CD8-positive, alpha-beta memory T cell (primary cell): ENCODE measurements around the gene ZCCHC2. TPM values are rescaled to one million over a fixed set of nuclear protein-coding genes. Genes with fewer than 3 reads are reported as not detected.
A peak's percentile ranks its signal among the peaks of the same experiment; 100 is the strongest.

Experiments
- CTCF ChIA-PET: fragments of 350-600 bp; sonication (Branson Sonifier 250); formaldehyde crosslinking; loops from one replicate; lab custom pipeline; 2021; ENCODE audit warnings: antibody characterized with exemption; lab: Charles Lee
- POLR2A ChIA-PET: fragments of 350-600 bp; sonication (Branson Sonifier 250); formaldehyde crosslinking; loops from one replicate; lab custom pipeline; 2021; ENCODE audit warnings: antibody characterized with exemption; lab: Charles Lee
- DNase-seq, 5 donors: peaks; one replicate each; pipeline versions ENCODE4 v3.0.0 to v3.0.0-alpha.2; 2020 to 2022; ENCODE audit warnings: mixed read lengths in 1 of 5
- H3K27ac ChIP-seq: one replicate; pipeline ENCODE4 v1.7.0; 2013; ENCODE audit warnings: low read depth, mild to moderate bottlenecking, low read length, moderate library complexity
- H3K27me3 ChIP-seq: 2 replicates; pipeline ENCODE4 v1.7.0; 2013; ENCODE audit warnings: low read length, mild to moderate bottlenecking; ENCODE audit not compliant: insufficient read depth, poor library complexity, severe bottlenecking
- H3K36me3 ChIP-seq: 2 replicates; pipeline ENCODE4 v1.7.0; 2013; ENCODE audit warnings: mild to moderate bottlenecking, low read length, moderate library complexity; ENCODE audit not compliant: insufficient read depth
- H3K4me1 ChIP-seq: 2 replicates; pipeline ENCODE4 v1.7.0; 2013; ENCODE audit warnings: mild to moderate bottlenecking, low read length, moderate library complexity; ENCODE audit not compliant: insufficient read depth
- H3K4me3 ChIP-seq: 2 replicates; pipeline ENCODE4 v1.7.0; 2013; ENCODE audit warnings: mild to moderate bottlenecking, low read length
- H3K9me3 ChIP-seq: 2 replicates; pipeline ENCODE4 v1.7.0; 2013; ENCODE audit warnings: mild to moderate bottlenecking, low read length
- H3K27ac Mint-ChIP-seq, 8 donors: one replicate each; pipeline ENCODE4 v1.8.0; 2020 to 2021; ENCODE audit warnings: mixed read lengths in 8 of 8, mild to moderate bottlenecking in 6 of 8, inconsistent platforms in 3 of 8, moderate library complexity in 3 of 8
- H3K27me3 Mint-ChIP-seq, 2 donors: one replicate each; pipeline ENCODE4 v1.8.0; 2020 to 2021; ENCODE audit warnings: mixed read lengths in 2 of 2, mild to moderate bottlenecking in 1 of 2, moderate library complexity in 1 of 2
- H3K36me3 Mint-ChIP-seq, 3 donors: one replicate each; pipeline ENCODE4 v1.8.0; 2020 to 2021; ENCODE audit warnings: mixed read lengths in 3 of 3, inconsistent platforms in 1 of 3, mild to moderate bottlenecking in 1 of 3
- H3K4me1 Mint-ChIP-seq, 3 donors: one replicate each; pipeline ENCODE4 v1.8.0; 2020 to 2021; ENCODE audit warnings: mixed read lengths in 3 of 3, inconsistent platforms in 1 of 3, mild to moderate bottlenecking in 1 of 3
- H3K4me3 Mint-ChIP-seq, 7 donors: one replicate each; pipeline ENCODE4 v1.8.0; 2020 to 2021; ENCODE audit warnings: mixed read lengths in 7 of 7, mild to moderate bottlenecking in 6 of 7, moderate library complexity in 4 of 7, inconsistent platforms in 2 of 7
- H3K9me3 Mint-ChIP-seq, 5 donors: one replicate each; pipeline ENCODE4 v1.8.0; 2020 to 2022; ENCODE audit warnings: mixed read lengths in 5 of 5, mild to moderate bottlenecking in 3 of 5, moderate library complexity in 2 of 5, inconsistent platforms in 1 of 5
- polyA plus RNA-seq: library from polyadenylated mRNA; unstranded; fragments of 300-500 nt; fragmentation: Illumina TruSeq; gene quantifications from one replicate; pipeline ENCODE4 v1.2.3, GENCODE V29; 2021
- total RNA-seq, 2 experiments: library from RNA; stranded (reverse); gene quantifications; one replicate each; pipeline ENCODE4 v1.2.3, GENCODE V29; 2021

Gene ZCCHC2
- total and polyA plus RNA-seq, 3 experiments from 2014 or later: 2.9 to 37.9 (median 36.4) TPM

GRCh38 chr18:62585274-62586150 is 62.7 kb downstream of the ZCCHC2 start:
- Mint-ChIP-seq H3K9me3 (no peaks in the 10 kb centered on the region), H3K27ac (peak overlapping the region in 6 of 8 donors; percentile 32 to 82 (median 57)), H3K4me3 (peak overlapping the region; percentile 38 to 86 (median 63)), H3K4me1 (peaks cover 34 to 42% (median 34%) of the 10 kb centered on the region in 3 donors), H3K36me3 (peaks cover 4 to 8% (median 6%) of the 10 kb centered on the region in 3 donors), H3K27me3 (no peaks in the 10 kb centered on the region)
- ChIA-PET CTCF (interaction anchor here (0.7 to 3.4 kb wide), 11 partner anchors 8 to 397 kb away, joined by 3 to 16 read pairs (median 4); partner anchors contain the start of gene ZCCHC2), POLR2A (no interaction called here)
- no peak overlapping the region for H3K27ac ChIP-seq
- H3K4me1 ChIP-seq: peaks cover 25% of the 10 kb centered on the region
- no peaks in the 10 kb centered on the region for H3K36me3 ChIP-seq
- H3K27me3 ChIP-seq: no peaks in the 10 kb centered on the region
- H3K9me3 ChIP-seq: no peaks in the 10 kb centered on the region
- no peak for DNase-seq
- H3K4me3 ChIP-seq: no peak overlapping the region

GRCh38 chr18:62586151-62586774 is 63.4 kb downstream of the ZCCHC2 start:
- DNase-seq: peak; percentile 14 to 61 (median 27)
- no peaks in the 10 kb centered on the region for H3K27me3 Mint-ChIP-seq
- no peaks in the 10 kb centered on the region for H3K9me3 Mint-ChIP-seq
- ChIA-PET CTCF (interaction anchor here (0.7 to 3.3 kb wide), 11 partner anchors 8 to 853 kb away, joined by 3 to 13 read pairs (median 4); partner anchors contain the start of gene ZCCHC2), POLR2A (no interaction called here)
- H3K27me3 ChIP-seq: no peaks in the 10 kb centered on the region
- no peaks in the 10 kb centered on the region for H3K9me3 ChIP-seq
- H3K4me1 Mint-ChIP-seq: peaks cover 34 to 42% (median 34%) of the 10 kb centered on the region in 3 donors
- peak overlapping the region in 6 of 7 donors; percentile 38 to 86 (median 64) for H3K4me3 Mint-ChIP-seq
- no peak overlapping the region for H3K4me3 ChIP-seq
- H3K36me3 ChIP-seq: no peaks in the 10 kb centered on the region
- H3K27ac Mint-ChIP-seq: peak overlapping the region in 3 of 8 donors; percentile 15 to 77 (median 55)
- peaks cover 4 to 8% (median 6%) of the 10 kb centered on the region in 3 donors for H3K36me3 Mint-ChIP-seq
- no peak overlapping the region for H3K27ac ChIP-seq
- peaks cover 25% of the 10 kb centered on the region for H3K4me1 ChIP-seq

- H3K4me1 ChIP-seq: peaks cover 25% of the 10 kb centered on the region
- H3K27me3 Mint-ChIP-seq: no peaks in the 10 kb centered on the region
- no peaks in the 10 kb centered on the region for H3K9me3 Mint-ChIP-seq
- H3K4me3 Mint-ChIP-seq: no peak overlapping the region
- H3K36me3 ChIP-seq: no peaks in the 10 kb centered on the region
- peaks cover 33 to 42% (median 34%) of the 10 kb centered on the region in 3 donors for H3K4me1 Mint-ChIP-seq
- H3K27ac ChIP-seq: no peak overlapping the region
- peaks cover 2 to 7% (median 4%) of the 10 kb centered on the region in 3 donors for H3K36me3 Mint-ChIP-seq
- peak overlapping the region in 2 of 8 donors; percentile 16 to 70 for H3K27ac Mint-ChIP-seq
- DNase-seq: no peak
- no peaks in the 10 kb centered on the region for H3K27me3 ChIP-seq
- no peaks in the 10 kb centered on the region for H3K9me3 ChIP-seq
- ChIA-PET POLR2A (no interaction called here), CTCF (interaction anchor here (0.7 to 3.3 kb wide), 10 partner anchors 10 to 852 kb away, joined by 3 to 13 read pairs (median 4); partner anchors contain the start of gene ZCCHC2)
- no peak overlapping the region for H3K4me3 ChIP-seq
These were observed 64.1 kb downstream of the ZCCHC2 start for GRCh38 chr18:62586781-62587487.

- DNase-seq: no peak
- H3K36me3 ChIP-seq: no peaks in the 10 kb centered on the region
- Mint-ChIP-seq H3K36me3 (peaks cover 0 to 7% (median 1%) of the 10 kb centered on the region in 3 donors), H3K27me3 (peaks cover 0 to 4% of the 10 kb centered on the region in 2 donors), H3K4me1 (peaks cover 32 to 40% (median 34%) of the 10 kb centered on the region in 3 donors), H3K4me3 (no peak overlapping the region), H3K9me3 (peaks cover 0 to 5% (median 0%) of the 10 kb centered on the region in 5 donors), H3K27ac (no peak overlapping the region)
- H3K9me3 ChIP-seq: no peaks in the 10 kb centered on the region
- no peaks in the 10 kb centered on the region for H3K27me3 ChIP-seq
- CTCF ChIA-PET: interaction anchor here (1.4 to 3.3 kb wide), 4 partner anchors 11 to 267 kb away, joined by 3 to 13 read pairs (median 8); no protein-coding TSS in a partner anchor
- H3K27ac ChIP-seq: no peak overlapping the region
- no peak overlapping the region for H3K4me3 ChIP-seq
- POLR2A ChIA-PET: no interaction called here
- H3K4me1 ChIP-seq: peaks cover 25% of the 10 kb centered on the region
These were observed 64.9 kb downstream of the ZCCHC2 start for GRCh38 chr18:62587689-62588088.

GRCh38 chr18:62588217-62588616 is 65.4 kb downstream of the ZCCHC2 start:
- Histone ChIP-seq H3K4me3 (no peak overlapping the region), H3K27ac (no peak overlapping the region), H3K4me1 (peaks cover 25% of the 10 kb centered on the region), H3K9me3 (no peaks in the 10 kb centered on the region), H3K27me3 (no peaks in the 10 kb centered on the region), H3K36me3 (no peaks in the 10 kb centered on the region)
- Mint-ChIP-seq H3K4me1 (peaks cover 28 to 35% (median 33%) of the 10 kb centered on the region in 3 donors), H3K9me3 (peaks cover 0 to 9% (median 0%) of the 10 kb centered on the region in 5 donors), H3K27ac (no peak overlapping the region), H3K27me3 (peaks cover 0 to 4% of the 10 kb centered on the region in 2 donors), H3K36me3 (peaks cover 0 to 7% (median 1%) of the 10 kb centered on the region in 3 donors), H3K4me3 (no peak overlapping the region)
- POLR2A ChIA-PET: no interaction called here
- DNase-seq: no peak
- CTCF ChIA-PET: interaction anchor here (3.3 kb wide), 1 partner anchor 162 kb away, joined by 13 read pairs; no protein-coding TSS in a partner anchor

GRCh38 chr18:62590799-62591590 is 68.2 kb downstream of the ZCCHC2 start:
- DNase-seq: no peak
- Histone ChIP-seq H3K9me3 (no peaks in the 10 kb centered on the region), H3K4me1 (no peaks in the 10 kb centered on the region), H3K36me3 (no peaks in the 10 kb centered on the region), H3K27ac (no peak overlapping the region), H3K4me3 (no peak overlapping the region), H3K27me3 (no peaks in the 10 kb centered on the region)
- Mint-ChIP-seq H3K27ac (no peak overlapping the region), H3K4me1 (peaks cover 4 to 8% (median 8%) of the 10 kb centered on the region in 3 donors), H3K4me3 (no peak overlapping the region), H3K27me3 (peaks cover 8 to 9% of the 10 kb centered on the region in 2 donors), H3K9me3 (peaks cover 0 to 9% (median 0%) of the 10 kb centered on the region in 5 donors), H3K36me3 (peaks cover 0 to 4% (median 0%) of the 10 kb centered on the region in 3 donors)
- ChIA-PET POLR2A (no interaction called here), CTCF (no interaction called here)
